ENCODE results near the gene KIF21B. TPM values are rescaled to one million over a fixed set of nuclear protein-coding genes. Genes with fewer than 3 reads are reported as not detected.

The KIF21B gene
- total RNA-seq, 1 donor from 2014 or later = 2.0 TPM

DNA sequence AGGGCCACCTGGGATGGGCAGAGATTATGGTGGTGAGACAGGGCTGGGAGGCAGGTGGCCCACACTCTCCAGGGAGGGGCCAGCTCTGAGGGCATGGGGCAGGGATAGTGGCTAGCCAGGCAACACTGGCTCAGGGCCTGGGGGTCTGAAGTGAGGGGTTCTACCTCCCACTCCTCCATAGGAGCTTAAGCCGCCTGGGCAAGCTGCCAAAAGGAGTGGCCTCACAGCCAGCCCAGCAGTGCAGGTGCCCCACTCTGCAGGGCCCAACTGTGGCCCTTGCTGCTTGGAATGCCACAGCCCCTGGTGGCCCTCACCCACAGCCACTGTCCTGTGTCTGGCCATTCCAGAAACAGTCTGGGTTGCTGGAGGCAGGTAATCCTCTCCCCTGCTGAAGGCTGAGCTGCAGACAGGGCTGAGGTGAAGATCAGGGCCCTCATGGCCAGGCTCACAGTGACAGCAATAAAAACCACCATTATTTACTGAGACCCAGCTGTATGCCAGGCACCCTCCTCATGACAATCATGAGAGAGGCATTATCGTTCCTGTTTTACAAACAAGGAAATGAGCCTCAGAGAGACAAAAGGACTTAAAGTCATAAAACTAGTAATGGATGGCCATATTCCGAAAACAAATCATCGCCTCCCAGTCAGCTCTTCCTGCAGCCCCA is 31.0 kb downstream of the KIF21B start:
- DNase-seq (ENCODE audit: low read depth in 2 of 2) = no peak

DNA sequence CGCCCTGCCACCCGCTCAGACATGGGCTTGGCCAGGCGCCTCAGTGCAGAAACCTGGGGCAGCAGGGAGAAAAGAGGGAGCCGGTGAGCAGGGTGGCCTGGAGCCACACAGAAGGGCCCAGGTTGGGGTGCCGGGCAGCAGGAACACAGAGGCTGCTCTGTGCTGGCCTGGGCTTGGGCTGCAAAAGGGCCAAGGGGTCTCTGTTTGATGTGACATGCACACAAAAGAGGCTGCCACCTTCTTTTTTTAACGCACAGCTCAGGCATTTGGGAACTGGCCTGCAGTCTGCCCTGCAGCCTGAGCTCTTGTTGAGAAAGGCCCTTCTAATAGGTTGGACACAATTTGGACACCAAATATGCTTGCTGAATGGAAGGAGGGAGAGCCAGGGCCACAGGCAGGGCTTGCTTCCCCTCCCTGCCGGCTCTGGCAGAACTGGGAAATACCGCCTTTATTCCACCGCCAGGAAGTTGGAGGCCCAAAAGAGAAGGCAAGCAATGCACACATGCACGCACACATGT is 32.4 kb downstream of the KIF21B start:
- DNase-seq (ENCODE audit: low read depth in 2 of 2) = no peak

DNA sequence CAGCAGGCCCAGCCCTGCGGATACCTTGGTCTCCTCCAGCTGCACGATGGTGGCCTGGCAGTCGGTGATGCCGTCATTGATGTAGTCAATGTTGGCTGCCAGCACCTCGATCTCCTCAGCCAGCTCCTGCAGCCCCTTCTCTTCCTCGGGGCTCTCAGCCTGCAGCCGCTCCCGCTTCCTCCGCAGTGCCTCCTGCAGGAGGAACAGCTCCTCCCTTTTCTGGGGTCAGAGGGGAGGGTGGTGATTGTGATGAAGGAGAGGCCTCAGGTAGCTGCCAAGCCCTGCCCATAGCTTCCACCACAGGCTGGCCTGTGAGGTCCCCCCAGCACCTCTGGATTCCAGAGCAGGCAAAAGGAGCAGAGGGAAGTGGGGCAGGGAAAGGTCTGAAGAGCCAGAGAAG is 33.4 kb downstream of the KIF21B start:
- no peak for DNase-seq (ENCODE audit: low read depth in 2 of 2)

DNA sequence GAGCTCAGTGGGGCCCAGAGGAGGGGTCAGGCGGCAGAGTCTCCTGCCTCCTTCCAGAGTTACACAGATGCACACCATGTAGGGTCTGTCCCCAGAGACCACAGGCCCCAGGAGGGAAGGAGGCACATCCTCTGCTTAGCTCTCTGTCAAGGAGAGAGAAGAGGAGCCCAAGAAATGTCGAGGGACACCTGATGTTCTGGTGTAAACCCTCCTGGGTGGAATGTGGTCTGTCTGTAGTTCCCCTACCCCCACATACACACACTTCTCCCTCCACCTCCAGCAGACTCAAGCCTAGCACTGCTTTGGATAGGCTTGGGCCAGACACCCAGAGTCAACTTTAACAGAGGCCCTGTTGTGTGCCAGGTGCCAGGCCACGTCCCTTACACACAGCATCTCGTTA is 34.2 kb downstream of the KIF21B start:
- no peak for DNase-seq (ENCODE audit: low read depth in 2 of 2)

DNA sequence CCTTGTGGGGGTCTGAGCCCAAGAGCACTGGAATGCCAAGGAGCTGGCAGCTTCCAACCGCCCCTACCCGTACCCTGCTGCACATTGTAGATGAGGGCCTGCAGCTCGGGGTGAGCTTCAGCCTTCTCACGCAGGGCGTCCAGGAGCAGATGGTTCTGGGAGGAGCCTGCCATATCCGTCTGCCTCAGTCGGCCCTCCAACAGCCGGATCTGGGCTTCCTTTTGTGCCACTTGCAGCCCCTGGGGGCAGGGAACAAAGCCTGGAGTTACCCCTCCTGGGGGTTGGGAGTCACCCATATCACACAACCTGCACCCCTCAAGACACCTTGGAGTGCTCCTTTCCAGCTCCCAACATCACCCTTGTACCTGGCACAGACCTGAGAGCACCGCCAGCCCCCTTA is 34.8 kb downstream of the KIF21B start:
- no peak for DNase-seq (ENCODE audit: low read depth in 2 of 2)

DNA sequence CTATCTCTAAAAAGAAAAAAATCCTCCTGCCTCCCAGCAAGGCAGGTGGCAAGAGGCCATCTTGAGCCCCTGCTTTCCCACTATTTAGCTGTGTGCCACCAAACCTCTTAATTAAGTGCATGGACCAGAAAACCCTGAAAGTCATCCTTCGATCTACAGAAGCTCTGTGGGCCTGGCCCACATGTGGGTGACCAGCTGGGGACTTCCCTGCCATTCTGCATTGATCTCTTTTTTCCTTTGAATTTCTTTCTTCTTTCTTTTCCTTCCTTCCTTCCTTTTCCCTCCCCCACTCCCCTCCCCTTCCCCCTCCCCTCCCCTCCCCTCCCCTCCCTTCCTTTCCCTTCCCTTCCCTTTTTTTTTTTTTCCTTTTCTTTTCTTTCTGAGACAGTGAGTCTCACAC is 38.0 kb downstream of the KIF21B start:
- no peak for DNase-seq (ENCODE audit: low read depth in 2 of 2)

DNA sequence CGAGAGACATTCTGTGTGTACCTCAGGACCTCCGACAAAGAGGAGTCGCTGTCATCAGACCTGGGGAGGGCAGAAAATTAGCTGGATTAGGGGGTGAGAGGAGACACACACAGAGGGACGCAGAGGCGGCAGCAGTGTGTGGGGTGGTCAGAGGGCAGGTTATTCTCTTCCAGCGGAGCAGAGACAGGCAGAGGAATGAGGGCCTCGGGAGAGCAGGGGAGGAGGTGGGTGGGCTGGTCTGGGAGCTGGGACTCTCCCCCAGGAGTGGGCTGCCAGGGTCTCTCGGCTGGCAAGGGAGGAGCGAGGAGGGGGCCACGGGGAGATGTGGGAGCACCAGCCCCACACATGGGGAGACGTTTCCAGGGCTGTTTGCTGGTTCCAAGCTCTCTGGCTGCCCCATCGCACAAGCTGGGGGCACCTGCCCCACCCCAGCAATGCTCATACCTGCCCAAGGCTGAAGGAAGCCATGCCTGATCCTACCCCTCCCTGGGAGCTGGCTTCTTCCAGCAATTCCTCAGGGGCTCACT is 40.4 kb downstream of the KIF21B start:
- DNase-seq (ENCODE audit: low read depth in 2 of 2) = no peak

DNA sequence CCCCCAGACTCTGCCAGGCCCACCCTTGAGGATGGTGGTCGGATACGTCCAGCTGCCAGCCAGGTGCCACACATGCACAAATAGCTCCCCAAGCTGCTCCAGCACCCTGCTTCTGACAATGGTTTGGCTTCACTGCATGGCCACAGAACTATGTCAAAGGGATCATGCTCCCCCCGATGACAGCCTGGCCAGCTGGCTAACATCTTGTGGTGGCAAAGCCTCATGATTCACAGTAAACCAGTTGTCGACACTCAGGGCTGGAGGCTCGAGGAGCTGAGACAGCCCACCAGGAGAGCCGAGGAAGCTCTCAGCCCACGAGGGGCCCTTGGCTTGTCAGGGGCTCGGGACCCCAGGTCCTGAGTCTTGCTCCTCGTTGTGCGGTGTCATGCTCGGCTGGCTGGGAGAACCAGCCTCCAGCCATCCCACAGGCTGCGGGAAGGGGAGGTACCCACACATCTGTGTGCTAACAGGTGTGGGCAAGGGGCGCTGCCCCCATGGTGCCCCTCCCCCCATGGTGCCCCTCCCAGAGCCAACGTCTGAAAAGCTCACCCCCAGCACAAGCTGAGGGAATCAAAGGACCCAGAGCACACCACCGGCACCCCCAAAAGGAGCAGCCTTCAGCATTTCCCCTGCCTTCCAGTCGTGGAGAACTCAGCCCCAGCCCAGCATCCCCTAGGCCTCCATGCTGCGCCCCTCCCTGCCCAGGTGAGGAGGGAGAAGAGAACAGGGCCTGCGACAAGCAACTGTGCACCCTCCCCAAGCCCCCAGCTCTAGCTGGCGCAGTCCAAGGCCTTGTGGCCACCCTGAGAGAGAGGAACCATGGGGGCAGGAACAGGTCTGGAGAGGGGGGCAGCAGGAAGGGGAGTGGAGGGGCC is 41.2 kb downstream of the KIF21B start:
- DNase-seq (ENCODE audit: low read depth in 2 of 2) = no peak

DNA sequence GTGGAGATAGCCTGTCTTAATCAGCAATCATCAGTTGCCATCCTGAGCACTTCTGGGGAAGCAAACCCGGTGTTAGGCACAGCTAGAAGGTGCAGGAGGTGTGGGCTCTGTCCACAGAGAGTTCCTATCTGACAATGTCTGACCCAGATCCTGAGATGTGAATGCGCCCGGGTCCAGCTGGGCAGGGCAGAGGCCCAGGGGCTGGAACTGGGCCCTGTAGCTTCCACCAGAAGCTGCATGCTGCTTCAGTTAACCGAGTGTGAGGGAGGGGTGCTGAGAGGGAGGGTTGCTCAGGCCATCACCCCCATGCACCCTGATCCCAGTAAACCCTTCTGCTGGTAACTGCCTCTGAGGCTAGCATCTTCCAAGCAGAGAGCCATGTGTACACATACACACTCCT is 42.2 kb downstream of the KIF21B start:
- DNase-seq (ENCODE audit: low read depth in 2 of 2) = no peak

DNA sequence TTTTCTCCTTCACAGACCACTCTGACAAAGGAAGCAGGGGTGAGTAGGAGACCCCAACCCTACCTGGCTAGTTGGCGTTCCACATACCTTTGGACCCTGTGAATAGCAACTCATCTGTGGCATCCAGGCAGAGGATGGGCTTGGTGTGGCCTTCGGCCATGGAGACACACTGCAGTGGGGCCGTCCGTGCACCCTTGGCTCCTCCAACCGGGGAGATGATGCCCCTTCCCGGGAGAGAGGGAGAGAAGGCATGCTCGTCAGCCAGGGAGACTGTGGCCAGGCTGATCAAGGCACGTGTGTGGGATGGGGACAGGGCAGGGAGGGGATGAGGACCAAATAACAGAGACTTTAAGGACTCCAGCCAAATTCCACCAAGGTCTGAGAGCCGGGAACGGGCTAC is 42.6 kb downstream of the KIF21B start:
- no peak for DNase-seq (ENCODE audit: low read depth in 2 of 2)

DNA sequence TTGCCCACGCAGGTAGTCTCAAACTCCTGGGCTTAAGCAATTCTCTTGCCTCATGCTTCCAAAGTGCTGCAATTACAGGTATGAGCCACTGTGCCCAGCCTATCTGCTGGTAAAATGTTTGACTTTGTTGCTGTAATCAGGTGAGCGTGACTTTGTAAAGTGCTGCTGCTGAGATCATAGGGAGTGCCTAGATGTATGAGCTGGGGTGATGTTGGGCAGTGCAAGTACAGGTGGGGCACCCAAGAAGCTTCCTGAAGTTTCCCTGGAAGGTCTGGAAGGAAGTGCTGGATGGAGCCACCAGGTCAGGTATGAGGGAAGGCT is 43.1 kb downstream of the KIF21B start:
- no peak for DNase-seq (ENCODE audit: low read depth in 2 of 2)

DNA sequence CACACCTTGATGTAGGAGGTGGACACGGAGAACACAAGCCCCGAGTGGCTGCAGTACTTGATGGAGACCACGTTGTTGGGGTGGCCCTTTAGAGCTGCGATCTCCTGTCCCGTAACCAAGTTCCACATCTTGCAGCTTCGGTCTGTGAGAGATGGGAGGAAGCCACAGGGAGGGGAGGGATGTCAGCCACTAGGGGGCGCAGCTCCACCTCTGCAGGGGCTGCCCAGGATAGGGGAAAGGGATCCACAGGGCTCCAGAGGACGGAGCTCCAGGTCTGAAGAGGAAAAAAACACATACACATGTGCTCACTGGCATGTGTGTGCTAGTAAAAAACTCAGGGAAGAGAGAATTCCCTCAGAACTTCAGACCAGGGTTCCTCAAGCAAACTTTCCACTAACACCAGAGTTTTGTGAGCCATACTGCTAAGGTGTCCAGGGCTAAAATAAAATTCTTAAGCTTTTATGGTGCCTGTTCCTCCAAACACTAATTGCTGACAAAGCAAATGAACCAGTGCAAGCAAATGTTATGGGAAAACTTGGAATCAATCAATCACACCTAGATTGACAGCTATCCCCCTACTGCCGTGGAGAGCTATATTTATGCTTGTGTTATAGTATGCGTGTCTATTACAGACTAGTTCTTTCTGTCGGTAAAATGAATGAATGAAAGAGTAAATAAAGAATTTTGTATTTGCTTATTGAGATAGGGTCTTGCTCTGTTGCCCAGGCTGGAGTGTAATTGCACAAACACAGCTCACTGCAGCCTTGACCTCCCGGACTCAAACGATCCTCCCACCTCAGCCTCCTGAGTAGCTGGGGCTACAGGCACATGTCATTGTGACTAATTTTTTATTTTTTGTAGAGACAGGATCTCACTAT is 43.7 kb downstream of the KIF21B start:
- peak; percentile 25 to 27 for DNase-seq (ENCODE audit: low read depth in 2 of 2)

DNA sequence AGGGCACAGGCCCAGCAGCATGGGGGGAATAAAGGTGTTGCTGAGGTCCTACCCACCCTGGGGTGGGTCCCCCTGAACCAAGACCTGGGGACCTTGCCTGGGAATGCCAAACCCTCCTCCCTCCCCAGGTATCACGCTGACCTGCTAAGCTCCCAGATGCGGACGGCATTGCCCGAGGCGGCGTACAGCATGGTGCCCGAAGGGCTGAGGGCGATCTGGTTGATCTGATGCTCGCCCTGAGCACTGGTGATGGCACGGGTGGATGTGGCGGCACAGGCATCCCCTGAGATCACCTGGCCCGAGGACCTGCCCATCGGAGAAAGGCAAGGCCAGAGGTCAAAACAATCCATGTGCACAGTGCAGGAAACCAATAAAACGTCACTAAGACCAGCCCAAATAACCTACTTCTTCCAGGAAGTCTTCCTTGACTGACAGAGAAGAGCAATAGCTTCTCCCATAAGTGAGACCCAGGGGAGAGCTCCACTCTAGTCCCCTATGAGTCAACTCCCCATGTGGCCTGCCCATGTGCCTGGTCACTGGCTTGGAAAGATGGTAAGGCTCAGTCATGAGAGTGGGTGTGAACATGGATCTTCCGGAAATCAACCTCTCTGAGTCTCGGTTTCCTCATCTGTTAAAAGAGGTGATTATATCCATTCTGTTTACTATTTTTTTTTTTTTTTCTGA is 46.3 kb downstream of the KIF21B start:
- DNase-seq (ENCODE audit: low read depth in 2 of 2) = no peak

DNA sequence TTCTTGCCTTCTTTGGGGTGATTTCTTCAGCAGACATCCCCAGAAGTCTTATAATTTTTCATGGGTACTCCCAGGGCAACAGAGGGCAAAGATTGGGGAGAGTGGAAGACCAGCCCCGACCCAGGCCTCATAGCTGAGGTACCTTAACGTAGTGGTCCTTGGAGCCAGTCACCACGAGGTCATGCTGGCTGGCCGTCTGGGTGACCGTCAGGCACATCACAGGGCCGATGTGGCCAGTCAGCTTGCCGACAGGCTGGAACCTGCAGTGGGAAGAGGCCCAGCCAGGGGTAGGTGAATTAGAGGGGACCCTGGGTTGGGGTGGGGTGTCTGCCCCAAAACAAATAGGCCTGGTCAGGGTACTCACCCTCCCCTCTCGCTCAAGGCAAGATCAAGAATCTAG is 46.9 kb downstream of the KIF21B start:
- no peak for DNase-seq (ENCODE audit: low read depth in 2 of 2)

DNA sequence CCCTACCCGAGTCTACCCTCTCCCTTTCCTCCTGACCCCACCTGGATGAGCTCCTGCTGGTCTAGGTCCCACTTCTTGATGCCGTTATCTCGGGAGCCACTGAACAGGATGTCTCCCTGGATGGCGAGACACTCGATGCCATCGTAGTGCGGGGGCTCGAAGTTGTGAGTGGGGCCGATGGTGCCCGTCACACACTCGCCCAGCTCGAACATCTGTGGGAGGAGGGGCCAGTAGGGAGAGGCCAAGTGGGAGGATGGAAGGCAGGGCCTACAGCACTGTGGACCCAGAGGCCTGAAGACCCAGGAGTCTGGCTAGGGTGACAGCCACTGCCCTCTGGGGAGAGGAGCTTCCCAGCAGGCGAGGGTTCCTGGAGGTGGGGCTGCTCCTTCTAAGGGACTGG is 48.1 kb downstream of the KIF21B start:
- DNase-seq (ENCODE audit: low read depth in 2 of 2) = no peak

DNA sequence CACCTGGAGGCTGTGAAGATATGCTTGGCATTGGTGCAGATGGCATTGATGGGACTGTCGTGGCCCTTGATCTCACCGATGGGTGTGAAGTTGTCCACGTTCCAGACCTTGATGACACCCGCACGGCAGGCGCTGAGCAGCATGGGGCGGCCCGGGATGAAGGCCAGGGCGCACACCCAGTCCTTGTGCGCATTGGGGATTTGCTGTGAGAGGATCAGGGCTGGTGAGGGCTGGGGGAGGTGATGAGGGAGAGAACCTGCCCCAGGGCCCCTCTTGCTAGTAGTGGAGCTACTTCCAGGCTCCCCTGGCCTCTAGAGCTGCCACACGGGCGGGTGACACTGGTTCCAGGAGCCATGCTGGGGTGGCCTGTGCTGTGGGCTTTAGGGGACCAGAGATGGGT is 48.8 kb downstream of the KIF21B start:
- no peak for DNase-seq (ENCODE audit: low read depth in 2 of 2)

DNA sequence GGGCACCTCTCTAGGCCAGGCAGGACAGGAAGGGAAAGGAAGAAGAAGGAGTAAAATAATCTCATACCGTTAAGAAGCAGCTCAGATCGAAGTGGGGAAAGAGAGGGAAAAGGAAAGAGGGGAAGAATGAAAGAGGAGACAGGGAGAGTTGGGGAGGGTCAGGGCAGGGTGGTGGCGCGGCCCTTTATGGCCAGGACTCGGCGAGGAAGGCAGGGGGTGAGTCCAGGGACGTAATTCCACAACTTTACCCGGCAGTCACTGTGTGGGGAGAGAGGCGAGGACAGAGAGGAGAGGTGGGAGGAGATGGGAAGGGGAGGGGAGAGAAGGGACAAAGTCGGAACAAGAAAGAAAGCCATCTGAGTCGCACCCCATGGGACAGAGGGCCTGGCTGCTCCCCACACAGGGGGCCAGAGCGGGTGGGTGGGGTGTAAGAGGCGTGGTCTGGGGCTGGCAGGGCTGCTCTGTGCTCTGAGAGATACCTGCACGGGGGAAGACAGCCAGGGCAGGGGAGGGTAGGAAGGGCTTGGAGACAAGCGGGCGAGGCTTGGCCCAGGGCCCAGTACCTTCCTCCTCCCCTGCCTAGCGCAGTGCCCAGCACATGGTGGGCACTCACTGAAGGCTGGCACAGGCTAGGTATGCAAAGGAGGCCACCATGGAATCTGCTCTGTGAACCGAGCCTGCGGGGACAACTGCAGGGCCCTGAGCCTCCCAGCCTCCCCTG is 49.4 kb downstream of the KIF21B start:
- no peak for DNase-seq (ENCODE audit: low read depth in 2 of 2)

DNA sequence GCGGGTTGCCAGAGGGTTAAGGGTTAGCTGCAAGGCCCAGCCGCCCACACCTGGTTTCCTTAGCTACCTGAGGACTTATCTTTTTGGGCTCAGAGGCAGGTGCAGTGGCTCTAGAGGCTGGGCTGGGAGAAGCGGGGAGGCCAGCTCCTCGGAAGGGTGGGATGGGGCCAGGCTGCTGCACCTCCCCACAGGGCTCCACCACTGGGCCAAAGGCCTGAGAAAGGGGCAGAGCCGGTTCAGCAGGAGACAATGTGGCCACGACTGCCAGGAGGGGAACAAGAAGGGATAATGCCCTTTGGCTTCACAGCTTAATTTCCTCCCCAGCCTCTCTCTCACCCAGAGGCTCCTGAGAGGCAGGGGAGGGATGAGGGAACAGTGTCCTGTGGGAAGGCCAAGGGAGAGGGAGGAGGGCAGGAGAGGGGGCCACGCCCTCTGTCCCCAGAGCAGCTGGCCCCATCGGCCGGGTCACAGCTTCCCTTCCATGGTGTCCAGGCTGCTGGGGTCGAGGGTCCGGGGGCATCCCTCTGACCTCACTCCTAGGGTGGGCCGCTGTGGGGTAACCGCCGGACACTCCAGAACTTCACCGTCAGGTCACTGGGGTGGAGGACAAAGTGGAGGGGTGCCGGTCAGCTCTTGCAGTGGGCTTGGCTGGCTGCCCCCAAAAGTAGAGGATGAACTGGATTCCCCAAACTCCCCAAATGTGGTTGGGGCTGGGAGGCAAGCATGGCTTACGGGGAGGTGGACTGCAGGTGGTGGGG is 50.4 kb downstream of the KIF21B start:
- no peak for DNase-seq (ENCODE audit: low read depth in 2 of 2)

DNA sequence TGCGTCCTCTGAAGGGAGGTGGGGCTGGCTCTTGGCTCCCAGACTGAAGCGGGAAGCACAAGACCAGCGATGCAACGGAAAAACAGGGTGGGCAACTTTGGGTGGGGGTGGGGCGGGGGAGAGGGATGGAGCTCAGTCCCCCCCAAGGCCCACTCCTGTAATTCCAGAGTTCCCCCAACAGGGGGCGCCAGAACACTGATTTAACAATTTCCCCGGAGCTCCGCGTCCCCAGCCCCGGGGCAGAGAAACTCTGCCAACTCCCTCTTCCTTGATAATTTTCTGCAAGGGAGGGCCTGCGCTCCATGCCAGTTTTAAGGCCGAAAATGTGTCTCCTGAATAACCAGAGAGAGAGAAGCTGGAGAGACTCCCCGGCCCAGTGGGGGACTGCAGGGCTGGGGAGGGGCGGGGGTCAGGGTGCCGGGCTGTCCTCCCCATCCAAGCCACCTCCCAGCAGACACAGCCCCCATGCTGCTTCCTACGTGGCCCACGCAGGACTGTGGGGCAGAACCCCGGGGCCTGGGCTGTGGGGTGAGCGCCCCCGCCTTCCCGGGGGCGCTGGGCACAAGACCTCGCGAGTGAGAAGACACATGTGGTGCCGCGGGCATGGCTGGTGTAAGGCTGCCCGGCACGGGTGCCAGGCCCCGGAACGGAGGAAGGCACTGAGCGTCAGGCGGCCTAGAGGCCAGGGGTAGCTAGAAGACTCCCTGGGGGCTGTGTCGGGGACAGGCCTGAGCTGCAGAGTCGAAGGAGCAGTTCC is 51.4 kb downstream of the KIF21B start:
- peak; percentile 47 to 64 for DNase-seq (ENCODE audit: low read depth in 2 of 2)
